Measurements from ENCODE around the gene TNFRSF6B. TPM values are rescaled to one million over a fixed set of nuclear protein-coding genes. Genes with fewer than 3 reads are reported as not detected.

Gene TNFRSF6B
- total and polyA plus RNA-seq, 2 of the 4 experiments (the other 2 are of a cell fraction) = 1.3 to 11.0 TPM

- in situ Hi-C loops (cut with MboI; ENCODE audit: low sequenced_read_pairs) = no loop called here
- H3K14ac ChIP-seq (replicated peaks; ENCODE audit: low read depth, low read length) = no peak overlapping the region
- H3K9me1 ChIP-seq (ENCODE audit: insufficient read depth, low read length) = no peaks in the 10 kb centered on the region
- BruUV-seq (replicated peaks) = no TSS peak
- no peak overlapping the region for H3K9ac ChIP-seq (ENCODE audit: low read depth, low read length)
- H4K8ac ChIP-seq (ENCODE audit: low read depth in 2 of 2, low read length in 2 of 2) = peak overlapping the region in 1 of 2 experiments; percentile 29; a peak in 1 of 4 replicates
- H3K4ac ChIP-seq (ENCODE audit: low read depth, low read length) = no peak overlapping the region
- peaks cover 11 to 43% of the 10 kb centered on the region in 2 experiments; a peak in 3 of 4 replicates for H3K79me1 ChIP-seq (ENCODE audit: low read depth in 1 of 2, low read length in 2 of 2)
- peak overlapping the region; percentile 77 for H2AK9ac ChIP-seq (replicated peaks; ENCODE audit: low read depth, low read length, poor library complexity)
- H2AK5ac ChIP-seq (ENCODE audit: low read depth, low read length) = no peak overlapping the region; the same call in 1 of the 2 replicates
- H2AFZ ChIP-seq (replicated peaks; ENCODE audit: low read length, poor library complexity) = no peak overlapping the region
- intact Hi-C loops (cut with micrococcal nuclease) = no loop called here
- peaks cover 10% of the 10 kb centered on the region; the same call in 1 of the 2 replicates for H3K36me3 ChIP-seq (ENCODE audit: control insufficient read depth, insufficient read depth, low read length)
- H3K27ac ChIP-seq (ENCODE audit: insufficient read depth, low read length) = no peak overlapping the region
- ATAC-seq (ENCODE audit: low read depth) (no peak), DNase-seq (no peak)
- dilution Hi-C loops (cut with HindIII; ENCODE audit: low sequenced_read_pairs, unreplicated experiment) = no loop called here
- H2BK15ac ChIP-seq (ENCODE audit: low read depth, low read length) = no peak overlapping the region
- H2BK120ac ChIP-seq (ENCODE audit: low read depth, low read length) = no peak overlapping the region
- no peak overlapping the region for H4K91ac ChIP-seq (ENCODE audit: insufficient read depth, low read depth, low read length)
- no peak overlapping the region for H4K5ac ChIP-seq (ENCODE audit: low read depth, low read length)
- POLR2A ChIA-PET (ENCODE audit: unreplicated experiment) = interaction anchor here (0.6 kb wide), 1 partner anchor 63 kb away, joined by 3 read pairs; no protein-coding TSS in a partner anchor
- no peak overlapping the region for H3K18ac ChIP-seq (ENCODE audit: low read depth, low read length)
- H3K4me3 ChIP-seq (ENCODE audit: insufficient read depth, low read depth, low read length) = no peak overlapping the region
- CTCF ChIA-PET = no interaction called here
- H3K56ac ChIP-seq (ENCODE audit: extremely low read depth, insufficient read depth, low read length) = no peak overlapping the region
- H3K27me3 ChIP-seq (ENCODE audit: control insufficient read depth, insufficient read depth, low read length) = no peaks in the 10 kb centered on the region
- no CpG with 5 or more reads among the region's 6 CpGs for WGBS, 2 experiments (ENCODE audit: extremely low coverage in 2 of 2, insufficient read length in 1 of 2)
- peaks cover 22% of the 10 kb centered on the region for H3K4me1 ChIP-seq (ENCODE audit: control insufficient read depth, insufficient read depth, low read length)
- H3K23ac ChIP-seq (ENCODE audit: low read depth, low read length) = no peak overlapping the region
- H2BK5ac ChIP-seq (ENCODE audit: low read depth, low read length, poor library complexity, severe bottlenecking) = peak overlapping the region; percentile 7
- no peak overlapping the region for H2BK20ac ChIP-seq (ENCODE audit: low read depth, low read length)
- H3K9me3 ChIP-seq (ENCODE audit: control insufficient read depth, insufficient read depth, low read length) = no peaks in the 10 kb centered on the region
- H4K20me1 ChIP-seq (ENCODE audit: insufficient read depth, low read length) = no peaks in the 10 kb centered on the region
- TF ChIP-seq USF2 (IDR thresholded peaks at IDR 0.05; ENCODE audit: low read depth, low read length) = peak; percentile 20; the same call in 1 of the 2 replicates
- no peak for TF ChIP-seq RFX5 (IDR thresholded peaks at IDR 0.05; ENCODE audit: low read depth, low read length)
- H3K4me2 ChIP-seq (ENCODE audit: low read depth, low read length) = no peak overlapping the region
Measured at GRCh38 chr20:63696306-63696627, 185 bp upstream of the TNFRSF6B start.
